HG02885 (cell line): ENCODE measurements around the gene CC2D1A.
"Not testable (repeated sequence)": the region's sequence is repeated elsewhere in the genome, so short reads cannot be mapped to it uniquely, and the experiment has no call there.

Experiments used
- ATAC-seq: cut with Tn5 transposase; IDR thresholded peaks from one replicate; pipeline ENCODE4 v1.9.1; 2021; ENCODE audit warnings: mild to moderate bottlenecking; ENCODE audit not compliant: unreplicated experiment, poor library complexity

CC2D1A gene

DNA sequence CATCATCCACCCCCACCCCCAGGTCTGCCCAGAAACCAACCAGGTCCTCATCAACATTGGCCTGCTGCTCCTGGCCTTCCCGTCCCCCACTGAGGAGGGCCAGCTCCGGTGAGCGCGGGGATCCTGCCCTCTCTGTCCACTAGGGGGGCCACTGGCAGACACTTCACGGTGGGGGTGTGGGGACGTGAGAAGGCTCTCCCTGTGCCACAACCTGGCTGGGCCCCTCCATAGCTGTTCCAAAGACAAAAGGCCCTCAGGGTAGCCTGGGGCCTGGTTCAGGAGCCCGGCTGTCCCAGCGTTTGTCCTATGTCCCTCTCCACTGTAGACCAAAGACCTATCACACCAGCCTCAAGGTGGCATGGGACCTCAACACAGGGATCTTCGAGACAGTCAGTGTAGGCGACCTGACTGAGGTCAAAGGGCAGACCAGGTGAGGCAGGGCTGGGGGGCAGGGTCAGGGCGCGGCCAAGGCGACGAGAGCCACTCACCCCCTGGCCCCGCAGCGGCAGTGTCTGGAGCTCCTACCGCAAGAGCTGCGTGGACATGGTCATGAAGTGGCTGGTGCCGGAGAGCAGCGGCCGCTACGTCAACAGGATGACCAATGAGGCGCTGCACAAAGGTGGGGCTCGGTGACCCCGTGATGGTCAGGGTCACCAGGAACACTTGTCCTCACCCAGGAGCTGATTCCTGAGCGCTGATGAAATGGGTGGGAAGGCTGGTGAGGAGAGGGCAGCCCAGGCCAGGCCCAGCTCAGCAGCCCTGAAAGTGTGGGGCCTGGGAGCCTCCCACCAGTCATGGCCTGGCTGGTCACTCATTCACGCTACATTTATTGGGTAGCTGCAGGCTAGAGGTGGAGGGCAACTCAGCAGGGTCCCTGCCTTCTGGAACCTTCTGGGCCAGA lies 54.2 kb downstream of the CC2D1A start:
- ATAC-seq: no peak

DNA sequence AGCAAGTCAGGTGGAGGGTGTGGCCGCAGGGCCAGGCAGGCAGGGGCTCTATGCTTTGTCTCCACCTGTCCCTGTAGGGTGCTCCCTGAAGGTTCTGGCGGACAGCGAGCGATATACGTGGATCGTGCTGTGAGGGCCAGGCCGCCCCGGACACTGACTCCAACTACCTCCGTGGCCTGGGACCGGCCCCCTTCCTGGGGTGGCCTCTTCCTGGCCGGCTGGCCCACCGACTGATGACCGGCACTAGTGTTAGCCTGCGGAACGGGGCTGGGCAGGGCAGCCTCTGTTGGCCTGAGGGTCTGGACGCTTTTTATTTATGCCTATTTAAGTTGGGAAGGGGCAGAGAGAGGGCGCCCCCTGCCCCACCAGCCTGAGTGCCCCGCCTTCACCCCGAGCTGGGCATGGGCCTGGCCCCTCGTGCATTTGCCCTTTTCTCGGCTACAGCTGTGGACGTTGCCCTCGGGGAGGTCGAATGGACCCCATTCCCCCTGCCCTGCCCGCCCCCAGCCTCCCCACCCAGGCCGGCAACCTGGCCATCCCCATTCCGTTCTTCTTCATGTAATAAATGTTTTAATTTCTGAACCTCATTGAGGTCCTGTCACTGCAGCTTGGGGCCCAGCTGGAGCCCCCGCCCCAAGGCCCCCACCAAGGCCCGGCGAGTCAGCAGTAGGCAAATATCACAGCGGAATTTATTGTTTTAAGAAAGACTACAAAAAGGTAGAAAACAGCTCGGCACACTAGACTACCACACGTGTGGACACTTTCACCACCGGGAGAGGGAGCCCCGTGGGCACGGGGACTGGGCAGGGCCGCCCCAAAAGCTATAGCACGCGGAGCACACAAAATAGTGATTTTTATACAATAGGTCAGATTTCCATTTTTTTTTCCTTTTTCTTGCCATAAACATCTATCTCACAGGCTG lies 55.1 kb downstream of the CC2D1A start:
- no peak for ATAC-seq

DNA sequence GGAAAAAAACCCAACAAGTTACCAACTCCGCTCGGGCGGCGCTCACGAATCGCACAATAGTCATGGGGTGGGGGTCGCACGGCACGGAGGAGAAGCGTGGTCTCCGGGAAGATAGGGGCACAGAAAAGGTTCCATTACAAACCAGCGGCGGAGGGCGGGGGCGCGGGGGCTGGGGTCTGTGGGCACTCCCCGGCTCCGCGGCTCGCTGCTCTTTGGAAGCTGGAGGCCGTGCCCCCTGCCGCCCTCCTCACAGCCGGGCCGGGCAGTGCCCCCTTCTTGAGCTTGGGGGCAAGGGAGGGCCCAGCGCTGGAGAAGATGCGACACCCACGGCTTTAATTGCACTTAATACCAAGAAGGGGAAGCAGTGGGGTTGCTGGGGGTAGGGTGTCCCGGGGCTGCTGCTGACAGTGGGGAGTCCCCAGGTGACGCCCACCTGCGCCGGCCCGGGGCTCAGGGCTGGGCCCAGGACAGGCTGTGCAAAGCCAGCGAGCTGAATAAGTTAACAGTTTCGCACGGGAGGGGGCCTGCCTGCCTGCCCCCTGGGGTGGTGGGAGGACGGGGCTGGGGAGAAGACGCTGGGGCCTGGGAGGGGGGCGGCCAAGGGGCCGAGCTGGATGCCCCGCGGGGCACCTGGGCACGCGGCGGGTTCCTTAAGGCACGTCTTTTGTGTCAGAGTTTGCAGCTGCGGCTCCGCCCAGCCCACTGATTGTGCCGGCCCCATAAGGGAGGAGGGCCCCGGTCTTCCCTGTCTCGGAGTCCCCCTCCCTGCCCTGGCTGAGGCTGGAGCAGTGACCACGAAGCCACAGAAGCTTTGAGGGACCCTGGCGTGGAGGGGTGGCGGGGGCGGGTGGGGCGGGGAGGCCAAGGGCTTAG lies 56.1 kb downstream of the CC2D1A start:
- no peak for ATAC-seq

DNA sequence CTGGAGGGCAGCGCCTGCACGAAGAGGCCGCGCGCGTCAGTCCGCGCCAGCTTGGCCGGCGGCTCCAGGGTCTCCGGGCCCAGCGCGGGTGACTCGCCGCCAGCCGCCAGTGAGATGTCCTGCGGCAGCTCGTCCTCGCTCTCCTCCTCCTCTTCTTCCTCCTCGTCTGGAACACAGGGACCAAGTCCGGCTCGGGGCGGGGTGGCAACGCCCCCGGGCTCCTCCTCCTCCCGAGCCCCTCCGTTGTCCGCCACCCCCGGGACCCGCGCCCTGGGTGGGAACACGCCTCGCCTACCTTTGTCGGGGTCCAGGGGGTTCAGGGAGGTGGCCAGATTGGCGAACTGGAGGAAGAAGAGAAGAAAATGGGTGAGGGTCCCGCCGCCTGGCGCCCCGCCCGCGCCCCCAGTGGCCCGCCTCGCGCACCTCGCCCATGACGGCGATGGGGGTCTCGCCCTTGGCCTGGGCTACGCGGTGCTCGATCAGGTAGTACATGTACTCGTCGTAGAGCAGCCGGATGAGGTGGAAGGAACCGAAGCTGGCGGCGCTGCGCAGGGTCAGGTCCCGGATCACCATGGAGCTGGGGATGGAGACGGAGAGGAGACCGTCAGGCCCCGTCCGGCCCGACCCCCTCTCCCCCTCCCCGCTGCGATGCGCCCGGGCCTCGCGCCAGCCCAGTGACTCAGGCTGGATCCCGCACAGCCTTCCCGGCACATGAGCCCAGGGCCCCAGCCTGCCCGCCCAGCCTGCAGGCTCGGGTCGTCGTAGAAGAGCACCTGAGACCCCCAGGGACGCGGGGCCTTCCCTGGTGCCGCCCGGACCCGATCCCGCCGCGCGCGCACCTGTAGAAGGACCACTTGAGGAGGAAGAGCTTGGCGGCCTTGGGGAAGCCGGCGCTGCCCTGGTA lies 57.0 kb downstream of the CC2D1A start:
- no peak for ATAC-seq

DNA sequence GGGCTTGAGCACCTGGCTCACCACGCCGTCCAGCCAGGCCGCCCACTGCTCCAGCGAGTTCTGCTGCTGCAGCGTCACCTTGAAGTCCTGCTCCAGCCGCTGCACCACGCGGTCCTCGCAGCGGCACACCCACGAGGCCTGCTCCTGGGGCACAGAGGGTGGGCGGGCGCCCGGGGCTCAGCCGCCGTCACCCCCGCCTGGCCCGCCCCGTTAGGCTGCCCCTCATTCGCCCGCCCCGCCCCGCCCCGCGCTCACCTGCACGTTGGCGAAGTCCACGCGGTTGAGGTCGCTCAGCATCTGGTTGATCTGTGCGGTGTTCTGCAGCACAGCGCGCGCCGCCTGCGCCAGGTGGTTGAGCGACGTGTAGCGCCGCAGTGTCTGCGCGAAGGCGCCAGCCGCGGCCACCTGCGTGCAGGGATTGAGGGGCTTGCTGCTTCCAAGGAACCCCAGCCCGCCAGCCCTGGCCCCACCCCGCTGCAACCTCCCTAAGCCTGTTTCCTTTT lies 57.7 kb downstream of the CC2D1A start:
- no peak for ATAC-seq

DNA sequence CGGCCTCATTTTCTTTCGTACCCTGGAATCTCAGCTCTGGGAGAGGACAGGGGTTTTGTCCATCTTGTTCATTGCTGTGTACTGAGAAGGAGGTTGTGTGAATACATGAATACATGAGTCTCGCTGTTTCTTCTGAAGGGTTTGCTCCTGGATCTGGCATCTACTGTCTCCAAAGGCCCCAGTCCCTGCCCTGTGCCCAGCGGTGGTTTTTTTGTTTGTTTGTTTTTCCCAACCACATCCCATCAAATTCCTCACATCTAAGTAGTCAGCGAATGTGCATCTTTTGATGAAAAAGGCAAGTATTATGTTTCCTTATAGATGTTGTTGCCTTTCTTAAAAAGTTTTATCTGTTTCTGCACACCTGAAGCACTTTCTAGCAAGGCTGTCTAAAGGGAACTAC lies 58.8 kb downstream of the CC2D1A start:
- ATAC-seq: no peak

DNA sequence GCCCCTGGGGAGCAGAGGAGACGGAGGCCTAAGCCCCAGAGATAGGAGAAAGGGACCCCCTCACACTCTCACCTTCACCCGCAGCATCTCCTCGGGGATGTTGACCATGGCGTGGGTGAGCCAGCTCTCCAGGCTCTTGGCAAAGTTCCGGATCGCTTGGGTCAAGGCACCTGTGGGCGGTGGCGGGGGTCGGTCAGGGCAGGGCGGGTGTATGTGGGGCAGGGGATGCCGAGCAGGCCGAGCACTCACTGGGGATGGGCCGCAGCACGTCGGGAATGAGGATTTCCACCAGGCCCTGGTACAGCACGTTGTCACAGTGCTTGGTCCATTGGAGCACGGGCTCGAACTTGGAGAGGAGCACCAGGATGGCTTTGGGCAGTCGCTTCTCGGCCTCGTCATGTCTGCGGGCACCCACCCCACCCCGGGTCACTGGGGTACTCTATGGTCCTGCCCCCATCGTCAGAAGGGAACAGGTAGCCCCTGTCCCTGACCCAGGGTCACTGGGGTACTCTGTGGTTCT lies 59.4 kb downstream of the CC2D1A start:
- ATAC-seq: no peak

DNA sequence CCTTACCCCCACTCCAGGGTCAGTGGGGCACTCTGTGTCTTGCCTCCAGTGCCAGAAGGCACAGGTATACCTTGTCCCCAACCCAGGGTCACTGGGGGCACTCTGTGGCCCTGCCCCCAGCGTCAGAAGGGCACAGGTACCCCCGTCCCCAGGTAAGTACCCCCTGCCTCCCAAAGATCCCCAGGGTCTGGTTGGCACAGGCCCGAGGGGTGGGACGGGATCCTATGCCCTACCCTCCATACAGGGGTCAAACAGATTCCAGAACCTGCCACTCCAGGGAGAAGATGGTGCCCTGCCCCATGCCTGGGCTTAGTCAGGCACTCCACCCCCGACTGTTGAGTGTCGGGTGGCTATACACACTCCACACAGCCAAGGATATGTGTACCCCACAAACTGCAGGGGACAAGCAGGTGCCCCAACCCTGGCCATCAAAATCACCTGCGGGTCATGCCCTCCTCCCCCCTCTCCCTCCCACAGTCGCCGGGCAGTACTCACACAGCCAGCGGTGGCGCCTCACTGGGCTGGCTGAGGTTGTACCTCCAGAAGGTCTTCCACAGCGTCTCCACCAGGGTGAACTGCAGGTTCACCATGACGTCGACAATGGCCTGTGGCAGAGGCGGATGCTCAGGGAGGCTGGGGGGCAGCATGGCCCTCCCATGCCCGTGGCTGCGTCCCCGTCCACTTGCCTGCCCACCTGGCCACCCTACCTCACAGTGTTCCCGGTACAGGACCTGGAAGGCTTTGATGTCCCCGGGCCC lies 60.1 kb downstream of the CC2D1A start:
- ATAC-seq: no peak

DNA sequence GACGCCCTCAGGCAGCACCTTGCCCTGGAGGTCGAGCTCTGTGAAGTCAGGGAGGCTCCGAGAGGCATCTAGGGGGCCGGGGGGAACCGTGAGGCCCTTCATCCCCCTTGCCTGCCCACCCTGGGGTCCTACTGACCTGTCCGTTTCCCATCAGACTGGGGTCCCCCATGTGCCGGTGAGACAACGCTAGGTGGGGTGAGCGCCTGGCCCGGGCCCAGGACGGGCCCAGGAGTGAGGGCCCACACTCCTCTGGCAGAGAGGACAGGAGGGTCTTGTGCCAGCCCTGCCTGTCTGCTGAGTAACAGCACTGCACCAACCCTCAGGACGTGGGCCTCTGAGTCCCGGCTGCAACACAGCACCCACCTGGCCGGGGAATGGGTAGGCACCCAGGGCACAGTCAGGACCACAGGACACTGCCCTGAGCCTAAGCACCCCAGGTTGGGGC lies 60.7 kb downstream of the CC2D1A start:
- no peak for ATAC-seq

DNA sequence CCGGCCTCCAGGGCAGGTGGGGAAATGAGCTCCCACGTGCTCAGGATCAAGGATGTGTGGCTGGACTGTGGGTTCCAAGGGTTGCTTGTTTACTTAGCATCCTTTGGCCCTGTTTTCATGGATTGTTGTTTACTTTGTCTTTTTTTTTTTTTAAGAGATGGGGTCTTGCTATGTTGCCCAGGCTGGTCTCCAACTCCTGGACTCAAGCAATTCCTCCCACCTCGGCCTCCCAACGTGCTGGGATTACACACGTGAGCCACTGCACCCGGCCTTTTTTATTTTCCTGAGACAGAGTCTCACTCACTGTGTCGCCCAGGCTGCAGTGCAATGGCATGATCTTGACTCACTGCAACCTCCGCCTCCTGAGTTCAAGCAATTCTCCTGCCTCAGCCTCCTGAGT lies 61.2 kb downstream of the CC2D1A start:
- not testable (repeated sequence) for ATAC-seq

DNA sequence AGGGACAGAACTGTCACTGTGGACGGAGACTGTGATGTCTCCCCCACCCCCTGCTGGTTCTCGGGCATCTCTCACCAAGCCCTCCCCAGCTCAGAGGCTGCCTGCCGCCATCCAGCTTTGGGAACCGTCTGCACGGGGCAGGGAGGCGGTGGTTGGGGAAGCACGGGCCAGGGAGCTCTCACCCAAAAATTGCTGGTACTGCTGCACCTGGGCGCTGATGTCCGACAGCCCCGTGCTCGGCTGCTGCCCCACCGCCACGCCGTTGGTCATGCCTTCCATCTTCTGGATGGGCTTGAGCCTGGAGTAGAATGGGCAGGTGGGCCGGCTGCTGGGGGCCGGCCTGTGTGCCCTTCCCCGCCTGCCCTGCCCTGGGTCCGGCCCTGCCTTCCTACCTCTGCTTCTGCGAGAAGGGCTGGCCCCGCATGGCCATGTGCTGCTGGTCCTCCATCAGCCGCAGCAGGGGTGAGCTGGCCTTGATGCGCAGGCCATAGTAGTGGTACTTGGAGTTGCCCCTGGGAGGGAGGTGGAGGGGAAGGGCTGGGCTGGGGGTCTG lies 62.5 kb downstream of the CC2D1A start:
- ATAC-seq: no peak

DNA sequence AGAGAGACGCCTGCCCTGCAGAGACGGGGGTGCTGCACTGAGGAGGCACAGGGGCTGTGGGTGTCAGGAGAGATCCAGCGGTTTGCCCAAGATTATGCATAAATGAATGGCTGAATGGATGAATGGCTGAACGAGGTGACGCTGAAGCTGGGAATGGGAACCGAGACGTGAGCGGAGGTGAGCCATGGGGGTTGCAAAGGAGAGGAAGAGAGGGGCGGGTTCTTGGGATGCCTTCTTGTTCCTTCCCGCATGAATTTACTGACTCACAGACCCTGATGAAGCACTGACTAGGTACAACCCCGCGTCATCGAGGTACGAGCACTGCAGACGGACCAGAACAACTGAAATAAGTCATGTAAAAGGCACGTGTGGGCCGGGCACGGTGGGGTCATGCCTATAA lies 63.0 kb downstream of the CC2D1A start:
- ATAC-seq: no peak

DNA sequence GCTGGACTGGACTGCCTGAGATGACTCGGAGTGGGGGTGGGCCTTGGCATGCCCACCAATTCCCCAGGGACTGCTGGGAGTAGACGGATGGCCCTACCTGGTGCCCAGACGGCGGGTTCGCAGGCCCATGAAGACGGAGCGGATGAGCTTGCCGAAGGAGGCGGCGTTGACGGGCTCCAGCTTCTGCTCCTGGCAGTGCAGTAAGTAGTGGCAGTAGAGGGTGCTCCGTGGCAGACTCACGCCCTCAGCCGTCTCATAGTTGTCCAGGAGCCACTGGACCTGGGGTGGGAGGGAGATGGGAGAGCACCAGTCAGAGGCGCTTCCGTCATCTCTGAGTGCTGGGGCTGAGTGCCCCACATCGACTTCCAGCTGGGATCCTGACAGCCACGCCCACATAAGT lies 63.9 kb downstream of the CC2D1A start:
- no peak for ATAC-seq

DNA sequence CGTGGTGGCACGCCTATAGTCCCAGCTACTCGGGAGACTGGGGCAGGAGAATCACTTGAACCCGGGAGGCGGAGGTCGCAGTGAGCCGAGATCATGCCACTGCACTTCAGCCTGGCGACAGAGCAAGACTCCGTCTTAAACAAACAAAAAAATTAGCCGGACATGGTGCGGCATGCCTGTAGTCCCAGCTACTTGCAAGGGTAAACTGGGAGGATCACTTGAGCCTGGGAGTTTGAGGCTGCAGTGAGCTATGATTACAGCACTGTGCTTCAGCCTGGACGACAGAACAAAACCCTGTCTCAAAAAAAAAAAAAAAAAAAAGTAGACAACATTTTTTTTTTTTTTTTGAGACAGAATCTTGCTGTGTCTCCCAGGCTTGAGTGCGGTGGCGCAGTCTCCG lies 65.9 kb downstream of the CC2D1A start:
- ATAC-seq: not testable (repeated sequence)

DNA sequence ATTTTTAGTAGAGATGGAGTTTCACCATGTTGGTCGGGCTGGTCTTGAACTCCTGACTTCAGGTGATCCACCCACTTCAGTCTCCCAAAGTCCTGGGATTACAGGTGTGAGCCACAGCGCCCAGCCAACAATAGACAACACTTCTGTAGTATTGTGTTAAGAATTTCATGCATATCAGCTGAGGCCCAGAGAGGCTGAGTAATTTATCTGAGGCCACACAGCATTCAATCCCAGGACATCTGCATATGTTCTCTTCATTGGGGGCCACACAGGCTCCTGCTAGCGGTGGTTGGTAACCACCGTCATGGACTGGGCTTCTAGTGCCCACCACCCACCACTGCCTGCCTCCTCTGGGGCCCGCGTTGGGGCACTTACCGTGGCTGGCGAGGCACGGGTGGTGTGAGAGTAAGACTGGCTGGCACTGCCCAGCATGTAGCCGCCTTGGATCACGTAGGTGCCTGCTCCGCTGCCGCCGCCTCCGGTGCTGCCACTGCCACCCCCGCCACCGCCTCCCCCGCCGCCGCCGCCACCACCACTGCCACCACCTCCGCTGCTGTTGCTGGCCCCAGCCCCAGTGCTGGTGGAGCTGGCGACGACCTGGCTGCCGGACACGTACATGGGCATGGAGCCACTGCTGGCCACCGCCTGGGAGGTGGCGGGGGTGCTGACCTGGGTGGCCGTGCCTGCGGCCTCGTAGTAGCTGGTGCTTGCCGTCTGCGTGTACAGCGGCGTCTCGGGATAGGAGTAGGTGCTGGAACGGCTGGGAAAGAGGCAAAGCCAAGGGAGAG lies 66.6 kb downstream of the CC2D1A start:
- no peak for ATAC-seq

DNA sequence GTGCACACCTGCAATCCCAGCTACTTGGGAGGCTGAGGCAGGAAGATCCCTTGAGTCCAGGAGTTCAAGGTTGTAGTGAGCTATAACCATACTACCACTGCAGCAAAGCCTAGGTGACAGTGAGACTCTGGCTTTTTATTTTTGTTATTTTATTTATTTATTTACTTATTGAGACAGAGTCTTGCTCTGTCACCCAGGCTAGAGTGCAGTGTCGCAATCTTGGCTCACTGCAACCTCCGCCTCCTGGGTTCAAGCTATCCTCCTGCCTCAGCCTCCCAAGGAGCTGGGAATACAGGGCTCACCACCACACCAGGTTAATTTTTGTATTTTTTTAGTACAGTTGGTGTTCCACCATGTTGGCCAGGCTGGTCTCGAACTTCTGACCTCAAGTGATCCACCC lies 67.5 kb downstream of the CC2D1A start:
- not testable (repeated sequence) for ATAC-seq

DNA sequence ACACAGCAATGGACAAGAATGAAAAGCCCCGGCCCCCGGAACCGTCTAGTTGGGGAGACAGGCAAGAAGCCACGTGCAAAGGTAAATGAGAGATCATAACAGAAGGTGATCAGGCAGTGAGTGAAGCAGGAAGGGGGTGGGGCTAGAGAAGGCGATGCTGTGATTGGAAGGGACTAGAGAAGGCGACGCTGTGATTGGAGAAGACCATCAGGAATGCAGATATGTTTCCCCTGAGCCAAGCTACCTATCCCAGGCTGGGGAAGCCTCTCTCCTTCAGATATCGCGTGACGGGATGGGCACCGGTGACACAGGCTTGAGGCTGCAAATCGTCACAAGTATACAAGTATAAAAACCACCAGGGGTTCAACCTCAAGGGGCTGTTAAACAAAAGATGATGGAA lies 68.1 kb downstream of the CC2D1A start:
- ATAC-seq: no peak
